Glomerular visceral epithelial cell (primary cell): ENCODE measurements around the gene PTCH1.

Experiments
- DNase-seq: peaks from one replicate; pipeline ENCODE4 v3.0.0-alpha.2; 2016; ENCODE audit errors: extremely low spot score

The PTCH1 gene

GRCh38 chr9:95498641-95499040 lies 18.1 kb downstream of the PTCH1 start:
- no peak for DNase-seq

- DNase-seq, result no peak
These were observed 19.0 kb downstream of the PTCH1 start for GRCh38 chr9:95497772-95498171.

- DNase-seq, result no peak
These were observed 20.1 kb downstream of the PTCH1 start for GRCh38 chr9:95496687-95497086.

- DNase-seq, result no peak
These were observed 20.8 kb downstream of the PTCH1 start for GRCh38 chr9:95495961-95496360.

- DNase-seq, result no peak
These were observed 21.2 kb downstream of the PTCH1 start for GRCh38 chr9:95495529-95495928.

GRCh38 chr9:95494416-95495371 lies 22.1 kb downstream of the PTCH1 start:
- DNase-seq, result peak; percentile 73

- DNase-seq, result no peak
These were observed 22.8 kb downstream of the PTCH1 start for GRCh38 chr9:95494022-95494415.

GRCh38 chr9:95493402-95493801 lies 23.4 kb downstream of the PTCH1 start:
- DNase-seq, result no peak

GRCh38 chr9:95491543-95492320 lies 25.0 kb downstream of the PTCH1 start:
- DNase-seq, result no peak

- no peak for DNase-seq
These were observed 27.8 kb downstream of the PTCH1 start for GRCh38 chr9:95488954-95489353.

GRCh38 chr9:95486318-95486717 lies 30.5 kb downstream of the PTCH1 start:
- DNase-seq, result no peak

GRCh38 chr9:95484225-95484624 lies 32.5 kb downstream of the PTCH1 start:
- DNase-seq, result no peak

GRCh38 chr9:95483431-95483830 lies 33.3 kb downstream of the PTCH1 start:
- no peak for DNase-seq

- DNase-seq, result no peak
These were observed 34.1 kb downstream of the PTCH1 start for GRCh38 chr9:95482621-95483020.

GRCh38 chr9:95481000-95481399 lies 35.8 kb downstream of the PTCH1 start:
- DNase-seq, result peak; percentile 31

GRCh38 chr9:95480346-95480745 lies 36.4 kb downstream of the PTCH1 start:
- no peak for DNase-seq

- DNase-seq, result no peak
These were observed 37.4 kb downstream of the PTCH1 start for GRCh38 chr9:95479330-95479729.

- DNase-seq, result no peak
These were observed 38.4 kb downstream of the PTCH1 start for GRCh38 chr9:95478335-95478734.

GRCh38 chr9:95477885-95478284 lies 38.9 kb downstream of the PTCH1 start:
- no peak for DNase-seq

- DNase-seq, result no peak
These were observed 39.3 kb downstream of the PTCH1 start for GRCh38 chr9:95477441-95477840.

- DNase-seq, result no peak
These were observed 48.0 kb downstream of the PTCH1 start for GRCh38 chr9:95468791-95469190.

GRCh38 chr9:95465115-95465514 lies 51.7 kb downstream of the PTCH1 start:
- DNase-seq, result no peak
